HL-60/S4 treated with phorbol 12-myristate 13-acetate at 8.2 ng/mL for 4 days and 3 days (cell line): ENCODE data around the gene PRTN3.

Experiments used
- in situ Hi-C: fragments of 300-500 bp; cut with MboI; formaldehyde crosslinking; loops from 2 replicates; pipeline ENCODE4 v1.15.0; 2022; ENCODE audit warnings: low sequenced_read_pairs

The PRTN3 gene

GRCh38 chr19:802498-803098, 38.2 kb upstream of the PRTN3 start:
- in situ Hi-C loops = no loop called here

DNA sequence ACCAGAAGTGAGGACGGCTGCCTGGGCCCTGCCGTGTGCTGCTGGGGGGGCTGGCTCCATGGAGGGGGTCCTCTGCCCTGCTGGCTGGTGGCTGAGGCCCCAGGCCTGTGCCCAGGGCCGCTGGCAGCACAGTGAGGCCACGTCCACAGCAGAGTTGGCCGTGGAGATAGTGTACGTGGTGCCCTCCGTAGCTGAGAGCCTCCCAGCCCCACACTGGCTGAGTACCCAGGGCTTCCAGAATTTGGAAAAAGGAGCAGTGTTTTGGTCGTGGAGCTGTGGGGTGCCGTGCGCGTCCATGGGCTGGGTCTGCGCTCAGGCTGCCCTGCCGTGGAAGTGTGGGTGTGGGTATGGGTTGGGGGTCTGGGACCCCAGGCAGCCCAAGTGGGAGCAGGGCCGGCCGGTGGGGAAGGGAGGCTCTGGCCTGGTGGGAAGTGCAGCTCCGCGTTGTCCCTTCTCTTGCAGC, 37.7 kb upstream of the PRTN3 start:
- in situ Hi-C loops = no loop called here

DNA sequence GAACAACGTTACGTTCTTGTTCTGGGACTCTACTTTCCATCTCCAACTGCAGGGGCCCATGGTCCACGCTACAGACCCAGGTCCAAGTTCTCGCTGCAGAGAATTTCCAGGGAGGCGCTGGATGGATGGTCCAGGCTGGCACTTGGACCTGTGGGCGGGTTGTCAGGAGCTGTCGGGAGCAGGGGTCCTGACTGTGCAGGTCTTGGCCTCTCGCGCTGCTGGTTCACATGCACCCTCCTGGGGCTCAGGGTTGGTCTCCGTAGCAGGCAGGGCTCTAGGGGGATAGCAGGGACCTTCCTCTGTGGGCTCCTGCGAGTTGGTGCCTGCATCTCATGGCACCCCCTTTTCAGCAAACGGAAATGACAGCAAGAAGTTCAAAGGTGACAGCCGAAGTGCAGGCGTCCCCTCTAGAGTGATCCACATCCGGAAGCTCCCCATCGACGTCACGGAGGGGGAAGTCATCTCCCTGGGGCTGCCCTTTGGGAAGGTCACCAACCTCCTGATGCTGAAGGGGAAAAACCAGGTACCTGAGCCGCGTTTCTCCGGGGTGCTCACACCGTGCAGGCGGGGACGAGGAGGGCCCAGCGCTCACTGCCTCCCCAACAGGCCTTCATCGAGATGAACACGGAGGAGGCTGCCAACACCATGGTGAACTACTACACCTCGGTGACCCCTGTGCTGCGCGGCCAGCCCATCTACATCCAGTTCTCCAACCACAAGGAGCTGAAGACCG, 36.9 kb upstream of the PRTN3 start:
- in situ Hi-C loops = no loop called here

GRCh38 chr19:804419-805165, 36.2 kb upstream of the PRTN3 start:
- in situ Hi-C loops = no loop called here

DNA sequence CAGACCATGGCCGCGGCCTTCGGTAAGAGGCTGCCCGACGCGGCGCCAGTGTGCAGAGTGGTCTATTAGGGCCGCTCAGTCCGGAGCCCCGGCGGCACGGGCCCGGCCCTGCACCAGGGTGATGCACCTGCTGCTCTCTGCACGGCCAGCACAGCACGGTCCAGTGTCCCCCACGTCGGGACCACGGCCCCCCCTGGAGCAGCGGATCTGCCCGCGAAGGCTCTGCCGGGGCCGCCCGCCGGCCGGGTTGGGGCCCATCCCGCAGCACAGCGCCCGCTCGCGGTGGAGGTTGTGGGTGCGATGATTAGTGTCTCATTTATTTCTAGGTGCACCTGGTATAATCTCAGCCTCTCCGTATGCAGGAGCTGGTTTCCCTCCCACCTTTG, 35.6 kb upstream of the PRTN3 start:
- in situ Hi-C loops = no loop called here

- in situ Hi-C loops = no loop called here
Measured at GRCh38 chr19:805600-806550, 34.9 kb upstream of the PRTN3 start.

DNA sequence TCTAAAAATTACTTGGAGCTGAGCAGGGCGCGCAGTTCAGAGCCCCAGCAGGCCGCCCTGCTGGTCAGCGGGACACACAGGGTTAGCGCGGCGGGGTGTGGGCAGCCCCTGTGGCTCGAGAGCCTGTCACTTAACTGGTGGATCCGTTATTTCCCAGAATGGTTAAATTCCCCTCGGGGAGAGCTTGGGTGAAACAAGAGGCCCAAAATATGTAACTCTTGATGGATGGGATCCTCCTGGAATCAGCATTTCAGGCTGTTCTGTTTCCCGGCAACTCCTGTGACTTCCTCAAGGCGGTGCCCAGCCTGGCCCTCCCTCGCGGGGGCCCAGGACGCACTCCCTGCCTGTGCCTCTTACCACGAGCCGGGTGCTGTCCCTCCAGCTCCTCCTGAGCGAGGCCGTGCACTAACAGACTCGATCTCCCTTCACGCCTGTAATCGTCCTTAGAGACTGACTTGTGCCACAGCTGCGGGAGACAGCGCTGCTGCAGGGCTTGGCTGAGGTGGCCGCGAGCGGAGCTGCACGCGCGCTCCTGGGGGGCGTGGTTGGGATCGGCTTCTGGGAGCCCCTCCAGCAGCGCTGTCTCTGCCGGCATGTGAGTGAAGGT, 33.9 kb upstream of the PRTN3 start:
- in situ Hi-C loops = no loop called here

DNA sequence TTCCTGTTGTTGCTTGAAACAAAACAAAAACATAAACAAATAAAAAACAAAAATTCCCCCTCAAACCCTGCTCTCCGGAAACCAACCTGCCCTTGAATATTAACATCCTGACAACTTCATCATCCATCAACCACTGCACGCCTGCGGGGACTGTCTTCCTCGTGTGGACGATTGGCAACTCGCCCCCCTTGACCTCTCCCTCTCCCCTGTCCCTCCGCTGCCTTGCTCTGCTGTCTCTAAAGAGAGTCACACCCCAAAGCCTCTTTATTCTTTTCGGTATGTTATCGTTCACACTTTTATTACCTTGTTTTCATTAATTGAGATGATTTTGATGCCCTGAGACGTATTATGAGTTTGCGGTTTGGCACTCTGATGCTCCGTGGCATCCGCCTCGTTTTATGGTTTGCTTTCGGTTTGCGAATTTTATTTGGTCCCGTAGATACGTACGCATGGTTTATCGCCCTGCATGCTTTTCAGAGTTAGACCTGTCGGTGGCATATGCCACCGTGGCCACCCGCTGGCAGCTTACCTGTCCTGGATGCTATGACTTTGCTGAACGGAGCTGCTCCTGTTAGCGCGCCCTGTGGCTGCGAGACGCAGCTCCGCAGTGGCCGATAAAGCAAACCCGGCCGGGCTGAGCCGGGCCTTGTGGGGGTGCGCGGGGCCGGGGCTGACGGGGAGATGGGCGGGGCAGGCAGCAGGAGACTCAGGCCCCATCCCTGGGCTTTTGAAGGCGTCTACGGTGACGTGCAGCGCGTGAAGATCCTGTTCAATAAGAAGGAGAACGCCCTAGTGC, 33.0 kb upstream of the PRTN3 start:
- in situ Hi-C loops = no loop called here

- in situ Hi-C loops = no loop called here
Measured at GRCh38 chr19:808423-808775, 32.4 kb upstream of the PRTN3 start.

DNA sequence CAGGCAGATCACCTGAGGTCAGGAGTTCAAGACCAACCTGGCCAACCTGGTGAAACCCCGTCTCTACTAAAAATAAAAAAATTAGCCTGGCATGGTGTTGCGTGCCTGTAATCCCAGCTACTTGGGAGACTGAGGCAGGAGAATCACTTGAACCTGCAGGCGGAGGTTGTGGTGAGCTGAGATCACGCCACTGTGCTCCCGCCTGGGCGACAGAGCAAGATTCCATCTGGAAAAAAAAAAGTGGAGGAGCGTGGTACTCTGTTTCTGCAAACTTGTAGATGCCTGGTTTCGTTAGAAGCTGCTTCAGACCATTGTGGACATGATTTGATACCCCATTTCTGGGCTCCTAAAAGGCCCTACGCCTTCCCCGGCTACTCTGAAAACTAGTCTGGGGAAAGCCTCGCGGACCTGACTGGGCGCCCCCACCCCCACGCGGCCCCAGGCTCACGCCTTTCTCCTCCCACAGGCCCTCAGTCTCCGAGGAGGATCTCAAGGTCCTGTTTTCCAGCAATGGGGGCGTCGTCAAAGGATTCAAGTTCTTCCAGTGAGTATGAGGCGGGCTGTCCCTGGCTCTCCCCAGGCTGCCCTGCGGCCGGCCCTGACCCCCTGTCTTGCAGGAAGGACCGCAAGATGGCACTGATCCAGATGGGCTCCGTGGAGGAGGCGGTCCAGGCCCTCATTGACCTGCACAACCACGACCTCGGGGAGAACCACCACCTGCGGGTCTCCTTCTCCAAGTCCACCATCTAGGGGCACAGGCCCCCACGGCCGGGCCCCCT, 30.5 kb upstream of the PRTN3 start:
- in situ Hi-C loops = no loop called here

DNA sequence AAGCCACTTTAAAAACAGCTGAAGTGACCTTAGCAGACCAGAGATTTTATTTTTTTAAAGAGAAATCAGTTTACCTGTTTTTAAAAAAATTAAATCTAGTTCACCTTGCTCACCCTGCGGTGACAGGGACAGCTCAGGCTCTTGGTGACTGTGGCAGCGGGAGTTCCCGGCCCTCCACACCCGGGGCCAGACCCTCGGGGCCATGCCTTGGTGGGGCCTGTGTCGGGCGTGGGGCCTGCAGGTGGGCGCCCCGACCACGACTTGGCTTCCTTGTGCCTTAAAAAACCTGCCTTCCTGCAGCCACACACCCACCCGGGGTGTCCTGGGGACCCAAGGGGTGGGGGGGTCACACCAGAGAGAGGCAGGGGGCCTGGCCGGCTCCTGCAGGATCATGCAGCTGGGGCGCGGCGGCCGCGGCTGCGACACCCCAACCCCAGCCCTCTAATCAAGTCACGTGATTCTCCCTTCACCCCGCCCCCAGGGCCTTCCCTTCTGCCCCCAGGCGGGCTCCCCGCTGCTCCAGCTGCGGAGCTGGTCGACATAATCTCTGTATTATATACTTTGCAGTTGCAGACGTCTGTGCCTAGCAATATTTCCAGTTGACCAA, 29.8 kb upstream of the PRTN3 start:
- in situ Hi-C loops = no loop called here

DNA sequence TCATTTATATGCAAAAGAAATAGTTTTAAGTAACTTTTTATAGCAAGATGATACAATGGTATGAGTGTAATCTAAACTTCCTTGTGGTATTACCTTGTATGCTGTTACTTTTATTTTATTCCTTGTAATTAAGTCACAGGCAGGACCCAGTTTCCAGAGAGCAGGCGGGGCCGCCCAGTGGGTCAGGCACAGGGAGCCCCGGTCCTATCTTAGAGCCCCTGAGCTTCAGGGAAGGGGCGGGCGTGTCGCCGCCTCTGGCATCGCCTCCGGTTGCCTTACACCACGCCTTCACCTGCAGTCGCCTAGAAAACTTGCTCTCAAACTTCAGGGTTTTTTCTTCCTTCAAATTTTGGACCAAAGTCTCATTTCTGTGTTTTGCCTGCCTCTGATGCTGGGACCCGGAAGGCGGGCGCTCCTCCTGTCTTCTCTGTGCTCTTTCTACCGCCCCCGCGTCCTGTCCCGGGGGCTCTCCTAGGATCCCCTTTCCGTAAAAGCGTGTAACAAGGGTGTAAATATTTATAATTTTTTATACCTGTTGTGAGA, 29.2 kb upstream of the PRTN3 start:
- in situ Hi-C loops = no loop called here

DNA sequence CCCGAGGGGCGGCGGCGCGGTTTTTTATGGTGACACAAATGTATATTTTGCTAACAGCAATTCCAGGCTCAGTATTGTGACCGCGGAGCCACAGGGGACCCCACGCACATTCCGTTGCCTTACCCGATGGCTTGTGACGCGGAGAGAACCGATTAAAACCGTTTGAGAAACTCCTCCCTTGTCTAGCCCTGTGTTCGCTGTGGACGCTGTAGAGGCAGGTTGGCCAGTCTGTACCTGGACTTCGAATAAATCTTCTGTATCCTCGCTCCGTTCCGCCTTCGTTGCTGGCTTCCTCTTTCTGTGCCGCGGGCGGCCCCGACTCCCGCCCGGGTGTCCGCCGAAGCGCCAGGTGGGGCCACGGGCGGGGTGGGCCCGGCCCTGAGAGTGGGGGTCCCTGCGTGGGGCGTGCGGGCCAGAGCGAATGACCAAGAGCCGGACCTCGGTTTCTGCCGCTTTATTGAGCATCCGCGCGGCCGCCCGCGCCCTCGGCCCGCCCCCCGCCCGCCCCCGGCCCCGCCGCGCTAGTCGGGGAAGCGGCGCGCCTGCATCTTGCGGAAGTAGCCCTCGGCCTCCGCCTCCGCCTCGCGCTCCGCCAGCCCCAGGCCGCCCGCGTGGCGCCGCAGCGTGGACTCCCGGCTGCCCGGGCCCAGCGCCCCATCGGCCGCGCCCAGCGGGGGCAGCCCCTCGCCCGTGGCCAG, 28.6 kb upstream of the PRTN3 start:
- in situ Hi-C loops = no loop called here

DNA sequence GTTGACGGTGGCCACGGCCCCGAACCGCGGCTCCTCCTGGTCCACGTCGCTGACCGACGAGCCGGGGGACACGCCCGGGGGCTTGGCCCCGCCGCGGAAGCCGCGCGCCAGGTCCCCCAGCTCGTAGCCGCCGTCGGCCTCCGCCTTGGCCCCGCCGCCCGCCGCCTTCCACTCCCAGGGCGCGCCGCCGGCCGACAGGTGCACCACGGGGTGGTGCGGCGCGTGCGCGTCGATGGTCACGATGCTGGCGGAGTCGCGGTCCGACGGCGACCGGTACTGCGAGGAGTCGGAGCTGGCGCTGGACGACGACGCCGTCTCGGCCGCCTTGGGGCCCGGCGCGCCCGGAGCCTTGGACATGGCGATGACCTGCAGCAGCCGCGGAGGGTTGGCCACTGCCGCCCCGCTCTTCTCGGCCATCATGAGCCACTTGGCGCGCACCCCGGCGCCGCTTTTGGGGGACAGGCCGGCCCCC, 28.0 kb upstream of the PRTN3 start:
- in situ Hi-C loops = no loop called here

DNA sequence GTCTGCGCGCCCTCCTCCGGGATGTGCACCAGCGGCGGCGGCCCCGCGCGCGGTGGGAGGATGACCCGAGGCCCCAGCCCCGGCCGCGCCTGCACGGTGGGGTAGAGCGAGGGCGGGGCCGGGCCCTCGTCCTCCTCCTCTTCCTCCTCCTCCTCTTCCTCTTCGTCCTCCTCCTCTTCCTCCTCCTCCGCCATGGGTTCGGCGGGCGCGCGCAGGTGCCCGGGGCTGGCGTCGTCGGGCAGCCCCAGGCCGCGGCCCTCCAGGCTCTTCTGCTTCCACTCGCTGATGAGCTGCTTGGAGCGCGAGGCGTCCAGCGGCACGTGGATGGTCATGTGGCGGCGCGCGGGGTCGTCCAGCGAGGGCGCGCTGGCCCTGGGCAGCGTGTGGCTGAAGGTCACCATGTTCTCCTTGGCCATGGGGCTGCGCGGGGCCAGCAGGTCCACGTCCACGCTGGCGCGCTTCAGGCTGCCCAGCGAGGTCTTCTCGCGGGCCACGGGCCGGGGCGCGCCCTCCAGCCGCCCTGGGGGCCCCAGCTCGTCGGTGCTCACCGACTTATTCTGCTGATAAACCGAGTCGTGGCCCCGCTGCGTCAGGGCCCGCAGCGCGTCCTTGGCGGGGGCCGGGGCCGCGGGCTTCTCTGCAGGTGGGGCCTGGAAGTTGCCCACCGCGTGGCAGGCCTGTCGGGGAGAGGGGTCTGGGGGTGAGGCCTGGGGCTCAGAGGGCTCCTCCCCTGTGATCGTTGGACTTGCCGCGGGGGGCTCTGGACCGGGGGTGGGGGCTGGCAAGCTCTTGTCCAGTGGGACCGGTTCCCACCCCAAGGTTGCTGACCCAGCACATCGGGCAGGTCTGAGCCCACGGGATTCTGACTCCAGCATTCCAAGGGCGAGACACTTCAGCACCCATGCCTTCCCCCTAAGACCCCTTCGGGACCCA, 27.3 kb upstream of the PRTN3 start:
- in situ Hi-C loops = no loop called here
